Endothelial cell (in vitro differentiated cells): ENCODE measurements around the gene TMEM11. TPM values are rescaled to one million over a fixed set of nuclear protein-coding genes. Genes with fewer than 3 reads are reported as not detected.

Experiments
- DNase-seq: peaks from one replicate; pipeline ENCODE4 v3.0.0; 2021; ENCODE audit warnings: low spot score
- H3K27ac Mint-ChIP-seq: one replicate; pipeline ENCODE4 v1.8.0; 2021; ENCODE audit warnings: mixed read lengths, inconsistent platforms; ENCODE audit not compliant: unreplicated experiment
- H3K27me3 Mint-ChIP-seq: one replicate; pipeline ENCODE4 v1.8.0; 2021; ENCODE audit warnings: mild to moderate bottlenecking, moderate library complexity, mixed read lengths, inconsistent platforms; ENCODE audit not compliant: unreplicated experiment
- H3K36me3 Mint-ChIP-seq: one replicate; pipeline ENCODE4 v1.8.0; 2021; ENCODE audit warnings: mild to moderate bottlenecking, low read depth, mixed read lengths, inconsistent platforms; ENCODE audit not compliant: unreplicated experiment
- H3K4me1 Mint-ChIP-seq: one replicate; pipeline ENCODE4 v1.8.0; 2021; ENCODE audit warnings: mild to moderate bottlenecking, mixed read lengths, inconsistent platforms; ENCODE audit not compliant: unreplicated experiment
- H3K4me3 Mint-ChIP-seq: one replicate; pipeline ENCODE4 v1.8.0; 2021; ENCODE audit warnings: mild to moderate bottlenecking, mixed read lengths, inconsistent platforms; ENCODE audit not compliant: unreplicated experiment
- H3K9me3 Mint-ChIP-seq: one replicate; pipeline ENCODE4 v1.8.0; 2021; ENCODE audit warnings: mixed read lengths, inconsistent platforms; ENCODE audit not compliant: unreplicated experiment
- CTCF ChIP-seq: fragments of 200-600 bp; sonication (generic); IDR thresholded peaks from one replicate; pipeline ENCODE4 v1.5.0; 2021; ENCODE audit warnings: antibody characterized with exemption; ENCODE audit not compliant: unreplicated experiment
- total RNA-seq: library from RNA; stranded (reverse); fragmentation: NEBNext Ultra II Directional; extraction: Animal tissue kit (Norgen Biotek cat#: 25700); gene quantifications from one replicate; pipeline ENCODE4 v1.2.1, GENCODE V29; 2021; ENCODE audit not compliant: unreplicated experiment

Gene TMEM11
- total RNA-seq, 1 donor from 2014 or later = 36.9 TPM

DNA sequence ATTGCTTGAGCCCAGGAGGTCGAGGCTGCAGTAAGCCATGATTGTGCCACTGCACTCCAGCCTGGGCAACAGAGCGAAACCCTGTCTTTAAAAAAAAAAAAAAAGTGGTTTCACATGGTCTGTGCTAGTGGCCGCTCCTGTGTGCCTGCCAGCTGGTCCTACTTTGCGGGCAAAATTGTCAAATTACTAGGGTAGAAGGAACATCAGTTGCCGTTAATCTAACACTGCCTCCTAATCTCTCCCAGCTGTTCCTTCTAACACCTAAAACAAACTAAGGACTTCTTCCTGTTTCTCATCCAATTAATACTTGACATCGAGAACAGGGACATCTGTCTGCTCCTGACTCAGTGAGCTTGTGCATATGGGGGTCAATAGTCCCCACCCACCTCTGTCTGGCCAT lies 23.9 kb downstream of the TMEM11 start:
- Mint-ChIP-seq H3K27ac (no peak overlapping the region), H3K9me3 (no peaks in the 10 kb centered on the region), H3K4me3 (peak overlapping the region; percentile 66), H3K4me1 (peaks cover 37% of the 10 kb centered on the region), H3K36me3 (peaks cover 36% of the 10 kb centered on the region), H3K27me3 (peaks cover 2% of the 10 kb centered on the region)
- no peak for TF ChIP-seq CTCF
- DNase-seq = no peak

- H3K27ac Mint-ChIP-seq = no peak overlapping the region
- no peak for DNase-seq
Measured at GRCh38 chr17:21189361-21189760, 24.6 kb downstream of the TMEM11 start.

DNA sequence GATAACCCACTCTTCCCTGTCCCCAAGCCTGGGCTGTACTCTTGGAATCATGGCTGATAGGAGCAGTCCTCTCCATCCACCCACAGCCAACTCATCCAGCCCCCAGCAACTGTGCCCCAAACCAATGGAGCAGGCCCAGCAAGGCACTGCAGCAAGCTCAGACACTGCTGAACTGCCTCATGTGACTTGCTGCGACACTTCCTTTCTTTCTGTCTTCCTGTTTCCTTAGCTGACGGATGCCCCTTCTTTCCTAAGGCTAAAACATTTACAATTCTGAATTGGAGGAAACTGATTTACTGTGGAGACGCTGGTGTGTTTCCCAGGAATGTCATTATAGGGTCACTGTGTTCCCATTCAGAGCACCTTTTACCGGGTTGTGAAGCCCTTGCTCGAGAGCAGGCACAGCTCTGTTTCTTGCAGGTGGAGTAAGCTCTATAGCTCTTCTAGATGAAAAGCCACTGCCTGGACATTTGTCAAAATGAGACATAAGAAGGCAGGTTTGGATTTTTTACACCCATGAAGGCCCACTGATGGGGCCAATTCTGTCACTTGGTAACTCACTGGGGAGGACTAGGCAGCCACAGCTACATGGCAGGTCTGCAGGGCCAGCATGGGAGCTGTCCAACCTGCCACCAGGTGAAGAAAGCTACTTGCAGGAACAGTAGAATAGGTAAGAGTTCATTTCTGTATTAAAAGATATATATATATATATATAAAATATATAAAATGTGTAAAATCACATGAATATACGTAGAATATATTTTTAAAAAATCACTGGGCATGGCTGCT lies 27.4 kb downstream of the TMEM11 start:
- Mint-ChIP-seq H3K27ac (peak overlapping the region; percentile 99), H3K9me3 (no peaks in the 10 kb centered on the region), H3K4me1 (peaks cover 49% of the 10 kb centered on the region), H3K27me3 (peaks cover 2% of the 10 kb centered on the region), H3K36me3 (peaks cover 27% of the 10 kb centered on the region), H3K4me3 (peak overlapping the region; percentile 74)
- DNase-seq = peak; percentile 43
- TF ChIP-seq CTCF = no peak

More at GRCh38 chr17:21189361-21189760, 24.6 kb downstream of the TMEM11 start:
- H3K36me3 Mint-ChIP-seq = peaks cover 40% of the 10 kb centered on the region
- H3K9me3 Mint-ChIP-seq = no peaks in the 10 kb centered on the region
- no peak overlapping the region for H3K4me3 Mint-ChIP-seq
- peaks cover 2% of the 10 kb centered on the region for H3K27me3 Mint-ChIP-seq
- peaks cover 37% of the 10 kb centered on the region for H3K4me1 Mint-ChIP-seq
- TF ChIP-seq CTCF = no peak

- Mint-ChIP-seq H3K27me3 (no peaks in the 10 kb centered on the region), H3K4me1 (peaks cover 42% of the 10 kb centered on the region), H3K9me3 (no peaks in the 10 kb centered on the region), H3K27ac (peak overlapping the region; percentile 99), H3K4me3 (no peak overlapping the region), H3K36me3 (peaks cover 13% of the 10 kb centered on the region)
- TF ChIP-seq CTCF = no peak
- no peak for DNase-seq
Measured at GRCh38 chr17:21185061-21185460, 28.9 kb downstream of the TMEM11 start.

DNA sequence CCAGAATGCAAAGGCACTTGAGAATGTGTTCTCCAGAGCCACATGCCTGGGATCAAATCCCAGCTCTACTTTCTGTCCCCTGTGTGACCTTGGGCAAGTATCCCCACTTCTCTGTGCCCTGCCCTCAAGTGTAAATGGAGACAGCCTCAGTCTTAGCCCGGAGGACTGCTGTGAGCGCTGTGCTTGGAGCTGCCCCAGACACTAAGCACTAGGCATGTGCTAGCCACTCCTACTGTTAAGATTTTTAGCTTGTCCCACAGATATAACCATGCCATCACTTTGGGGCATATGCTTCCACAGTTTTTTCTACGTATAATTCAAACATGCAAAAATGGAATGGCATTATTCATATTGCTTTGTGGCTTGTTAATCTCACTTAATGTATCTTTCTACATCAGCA lies 29.4 kb downstream of the TMEM11 start:
- no peaks in the 10 kb centered on the region for H3K27me3 Mint-ChIP-seq
- DNase-seq = no peak
- H3K4me1 Mint-ChIP-seq = peaks cover 42% of the 10 kb centered on the region
- no peak overlapping the region for H3K4me3 Mint-ChIP-seq
- no peaks in the 10 kb centered on the region for H3K9me3 Mint-ChIP-seq
- peaks cover 12% of the 10 kb centered on the region for H3K36me3 Mint-ChIP-seq
- TF ChIP-seq CTCF = no peak
- H3K27ac Mint-ChIP-seq = peak overlapping the region; percentile 99
